MM.1S (cell line): ENCODE measurements around the gene SLC5A5.

ENCODE experiments used
- DNase-seq: peaks from one replicate; pipeline ENCODE4 v3.0.0-alpha.2; 2015
- H2AFZ ChIP-seq: fragments of 300-600 bp; sonication (generic); 2 replicates; pipeline ENCODE4 v1.6.0; 2016; ENCODE audit warnings: antibody characterized with exemption, low read length
- H3F3A ChIP-seq: fragments of 300-600 bp; sonication (generic); 2 replicates; pipeline ENCODE4 v1.6.1; 2016; ENCODE audit warnings: mild to moderate bottlenecking, antibody characterized with exemption, low read length, moderate library complexity, mixed read lengths; ENCODE audit not compliant: insufficient read depth
- H3K27ac ChIP-seq: fragments of 300-600 bp; sonication (generic); 2 replicates; pipeline ENCODE4 v1.5.1; 2016; ENCODE audit warnings: mild to moderate bottlenecking, low read length
- H3K27me3 ChIP-seq: fragments of 300-600 bp; sonication (generic); replicated peaks from 2 replicates; pipeline ENCODE4 v1.6.0; 2016; ENCODE audit warnings: low read length; ENCODE audit not compliant: insufficient read depth
- H3K36me3 ChIP-seq: fragments of 300-600 bp; sonication (generic); replicated peaks from 2 replicates; pipeline ENCODE4 v1.6.1; 2016; ENCODE audit warnings: mild to moderate bottlenecking, low read length, mixed read lengths; ENCODE audit not compliant: insufficient read depth
- H3K4me1 ChIP-seq: fragments of 300-600 bp; sonication (generic); 2 replicates; pipeline ENCODE4 v1.6.1; 2016; ENCODE audit warnings: low read length, mixed read lengths
- H3K4me2 ChIP-seq: fragments of 300-600 bp; sonication (generic); 2 replicates; pipeline ENCODE4 v1.6.0; 2016; ENCODE audit warnings: low read depth, low read length
- H3K4me3 ChIP-seq: fragments of 300-600 bp; sonication (generic); 2 replicates; pipeline ENCODE4 v1.5.1; 2016; ENCODE audit warnings: low read length, mixed read lengths
- H3K79me2 ChIP-seq: fragments of 300-600 bp; sonication (generic); 2 replicates; pipeline ENCODE4 v1.6.1; 2016; ENCODE audit warnings: mixed run types, low read length, mixed read lengths
- H3K9ac ChIP-seq: fragments of 300-600 bp; sonication (generic); 2 replicates; pipeline ENCODE4 v1.6.1; 2016; ENCODE audit warnings: low read length, mixed read lengths
- H3K9me2 ChIP-seq: fragments of 300-600 bp; sonication (generic); replicated peaks from 2 replicates; pipeline ENCODE4 v1.6.1; 2016; ENCODE audit warnings: mild to moderate bottlenecking, low read length, mixed read lengths; ENCODE audit not compliant: insufficient read depth
- H3K9me3 ChIP-seq: fragments of 300-600 bp; sonication (generic); replicated peaks from 2 replicates; pipeline ENCODE4 v1.6.1; 2016; ENCODE audit warnings: mild to moderate bottlenecking, low read length, mixed read lengths; ENCODE audit not compliant: insufficient read depth
- H4K20me1 ChIP-seq: fragments of 300-600 bp; sonication (generic); 2 replicates; pipeline ENCODE4 v1.6.1; 2016; ENCODE audit warnings: mild to moderate bottlenecking, low read length, moderate library complexity, mixed read lengths; ENCODE audit not compliant: insufficient read depth
- CTCF ChIP-seq: fragments of 300-600 bp; sonication (generic); IDR thresholded peaks from 2 replicates; pipeline ENCODE4 v1.5.1; 2016; ENCODE audit warnings: antibody characterized with exemption, low read length, mixed read lengths
- EZH2 ChIP-seq: fragments of 300-600 bp; sonication (generic); optimal IDR thresholded peaks from 2 replicates; pipeline ENCODE3; 2017; ENCODE audit warnings: low read depth, mild to moderate bottlenecking, antibody characterized with exemption, low read length, mixed read lengths
- EZH2phosphoT487 ChIP-seq: fragments of 300-600 bp; sonication (generic); IDR thresholded peaks from 2 replicates; pipeline ENCODE4 v1.6.1; 2018; ENCODE audit warnings: antibody characterized with exemption, low read length

Gene SLC5A5

GRCh38 chr19:17863520-17864182 is 8.1 kb upstream of the SLC5A5 start:
- Histone ChIP-seq H3K4me3 (no peak overlapping the region), H3K4me1 (peaks cover 15% of the 10 kb centered on the region), H3K4me2 (no peak overlapping the region), H2AFZ (no peak overlapping the region), H3K27ac (no peak overlapping the region), H3K9me2 (no peaks in the 10 kb centered on the region), H4K20me1 (peaks cover 36% of the 10 kb centered on the region), H3F3A (peaks cover 55% of the 10 kb centered on the region), H3K36me3 (peaks cover 15% of the 10 kb centered on the region), H3K79me2 (peaks cover 29% of the 10 kb centered on the region), H3K27me3 (peaks cover 20% of the 10 kb centered on the region), H3K9me3 (no peaks in the 10 kb centered on the region), H3K9ac (no peak overlapping the region)
- DNase-seq, result no peak
- TF ChIP-seq EZH2phosphoT487 (no peak), EZH2 (no peak), CTCF (no peak)

- Histone ChIP-seq H3K36me3 (peaks cover 15% of the 10 kb centered on the region), H3F3A (peaks cover 48% of the 10 kb centered on the region), H3K4me3 (no peak overlapping the region), H3K4me2 (no peak overlapping the region), H3K27ac (no peak overlapping the region), H4K20me1 (peaks cover 33% of the 10 kb centered on the region), H3K9me3 (no peaks in the 10 kb centered on the region), H3K9ac (no peak overlapping the region), H3K4me1 (peaks cover 9% of the 10 kb centered on the region; the same call in 1 of the 2 replicates), H3K27me3 (peaks cover 36% of the 10 kb centered on the region), H2AFZ (no peak overlapping the region), H3K79me2 (peaks cover 19% of the 10 kb centered on the region), H3K9me2 (no peaks in the 10 kb centered on the region)
- TF ChIP-seq EZH2 (no peak), CTCF (no peak), EZH2phosphoT487 (no peak)
- no peak for DNase-seq
Observed at GRCh38 chr19:17865364-17866311, 6.1 kb upstream of the SLC5A5 start.

- no peak overlapping the region for H3K4me2 ChIP-seq
- no peak overlapping the region for H3K9ac ChIP-seq
- peaks cover 14% of the 10 kb centered on the region for H3K36me3 ChIP-seq
- no peaks in the 10 kb centered on the region for H3K9me3 ChIP-seq
- peaks cover 44% of the 10 kb centered on the region for H3K27me3 ChIP-seq
- H3K4me3 ChIP-seq, result no peak overlapping the region
- H3F3A ChIP-seq, result peaks cover 40% of the 10 kb centered on the region
- TF ChIP-seq CTCF (no peak), EZH2phosphoT487 (no peak), EZH2 (no peak)
- no peak overlapping the region for H3K27ac ChIP-seq
- no peaks in the 10 kb centered on the region for H3K9me2 ChIP-seq
- no peak for DNase-seq
- no peak overlapping the region for H2AFZ ChIP-seq
- peaks cover 11% of the 10 kb centered on the region for H3K79me2 ChIP-seq
- H3K4me1 ChIP-seq, result 0 out of 2 replicates have a peak, but pooled peaks cover 4% of the 10 kb centered on the region
- peaks cover 25% of the 10 kb centered on the region for H4K20me1 ChIP-seq
Observed at GRCh38 chr19:17866312-17866963, 5.3 kb upstream of the SLC5A5 start.
